Measurements from ENCODE around the gene SLC10A2.
A peak's percentile ranks its signal among the peaks of the same experiment; 100 is the strongest.

The SLC10A2 gene

GRCh38 chr13:103056008-103056407 lies 10.2 kb downstream of the SLC10A2 start:
- Histone ChIP-seq H3K4me1 (ENCODE audit: insufficient read depth, low read length, severe bottlenecking) (no peaks in the 10 kb centered on the region), H3K9me2 (ENCODE audit: low read depth, low read length) (no peaks in the 10 kb centered on the region), H3K27ac (ENCODE audit: low read depth, low read length, poor library complexity, severe bottlenecking) (no peak overlapping the region), H3K9ac (ENCODE audit: low read length) (no peak overlapping the region), H3K4me2 (ENCODE audit: low read length) (no peak overlapping the region), H3K79me2 (ENCODE audit: insufficient read depth, low read length) (no peaks in the 10 kb centered on the region), H3F3A (ENCODE audit: insufficient read depth, low read length) (no peaks in the 10 kb centered on the region), H3K4me3 (ENCODE audit: low read depth, low read length, poor library complexity, severe bottlenecking) (no peak overlapping the region), H3K9me3 (ENCODE audit: low read length) (peaks cover 35% of the 10 kb centered on the region), H2AFZ (ENCODE audit: low read length) (no peak overlapping the region), H3K36me3 (ENCODE audit: insufficient read depth, low read length) (no peaks in the 10 kb centered on the region), H3K27me3 (ENCODE audit: insufficient read depth, low read length) (no peaks in the 10 kb centered on the region), H4K20me1 (ENCODE audit: insufficient read depth, low read length) (no peaks in the 10 kb centered on the region)
- TF ChIP-seq EZH2 (IDR thresholded peaks at IDR 0.05; ENCODE audit: borderline replicate concordance, low read length) (no peak), CTCF (IDR thresholded peaks at IDR 0.05; ENCODE audit: low read length) (no peak)

- Histone ChIP-seq H3K36me3 (ENCODE audit: insufficient read depth, low read length) (no peaks in the 10 kb centered on the region), H3F3A (ENCODE audit: insufficient read depth, low read length) (no peaks in the 10 kb centered on the region), H3K4me3 (ENCODE audit: low read depth, low read length, poor library complexity, severe bottlenecking) (no peak overlapping the region), H3K27ac (ENCODE audit: low read depth, low read length, poor library complexity, severe bottlenecking) (peak overlapping the region; percentile 7), H3K4me1 (ENCODE audit: insufficient read depth, low read length, severe bottlenecking) (no peaks in the 10 kb centered on the region), H3K9me2 (ENCODE audit: low read depth, low read length) (no peaks in the 10 kb centered on the region), H4K20me1 (ENCODE audit: insufficient read depth, low read length) (no peaks in the 10 kb centered on the region), H2AFZ (ENCODE audit: low read length) (no peak overlapping the region), H3K4me2 (ENCODE audit: low read length) (no peak overlapping the region), H3K9ac (ENCODE audit: low read length) (no peak overlapping the region), H3K27me3 (ENCODE audit: insufficient read depth, low read length) (no peaks in the 10 kb centered on the region), H3K79me2 (ENCODE audit: insufficient read depth, low read length) (no peaks in the 10 kb centered on the region), H3K9me3 (ENCODE audit: low read length) (peaks cover 35% of the 10 kb centered on the region)
- TF ChIP-seq CTCF (IDR thresholded peaks at IDR 0.05; ENCODE audit: low read length) (no peak), EZH2 (IDR thresholded peaks at IDR 0.05; ENCODE audit: borderline replicate concordance, low read length) (no peak)
Observed at GRCh38 chr13:103055166-103055565, 11.1 kb downstream of the SLC10A2 start.

GRCh38 chr13:103046676-103047075 lies 19.5 kb downstream of the SLC10A2 start:
- H3K9ac ChIP-seq (ENCODE audit: low read length), result no peak overlapping the region
- H3K9me3 ChIP-seq (ENCODE audit: low read length), result peaks cover 7% of the 10 kb centered on the region; the same call in 1 of the 2 replicates
- no peak overlapping the region for H3K27ac ChIP-seq (ENCODE audit: low read depth, low read length, poor library complexity, severe bottlenecking)
- no peaks in the 10 kb centered on the region for H3K79me2 ChIP-seq (ENCODE audit: insufficient read depth, low read length)
- no peaks in the 10 kb centered on the region for H3K36me3 ChIP-seq (ENCODE audit: insufficient read depth, low read length)
- no peak for TF ChIP-seq EZH2 (IDR thresholded peaks at IDR 0.05; ENCODE audit: borderline replicate concordance, low read length)
- no peak for TF ChIP-seq CTCF (IDR thresholded peaks at IDR 0.05; ENCODE audit: low read length)
- no peaks in the 10 kb centered on the region for H3F3A ChIP-seq (ENCODE audit: insufficient read depth, low read length)
- no peaks in the 10 kb centered on the region for H3K27me3 ChIP-seq (ENCODE audit: insufficient read depth, low read length)
- H3K4me3 ChIP-seq (ENCODE audit: low read depth, low read length, poor library complexity, severe bottlenecking), result no peak overlapping the region
- H3K4me2 ChIP-seq (ENCODE audit: low read length), result no peak overlapping the region
- no peak overlapping the region for H2AFZ ChIP-seq (ENCODE audit: low read length)
- H3K4me1 ChIP-seq (ENCODE audit: insufficient read depth, low read length, severe bottlenecking), result no peaks in the 10 kb centered on the region
- no peaks in the 10 kb centered on the region for H4K20me1 ChIP-seq (ENCODE audit: insufficient read depth, low read length)
- no peaks in the 10 kb centered on the region for H3K9me2 ChIP-seq (ENCODE audit: low read depth, low read length)
